Fibroblast of villous mesenchyme (primary cell): ENCODE measurements around the gene VAV1. TPM values are rescaled to one million over a fixed set of nuclear protein-coding genes. Genes with fewer than 3 reads are reported as not detected.

Experiments
- DNase-seq: peaks from one replicate; pipeline ENCODE4 v3.0.0-alpha.2; 2010; ENCODE audit warnings: low read depth
- H3K4me3 ChIP-seq: 2 replicates; pipeline ENCODE4 v1.5.1; 2011; ENCODE audit warnings: low read depth, mild to moderate bottlenecking, low read length
- CTCF ChIP-seq: IDR thresholded peaks from 2 replicates; pipeline ENCODE4 v1.5.1; 2012; ENCODE audit warnings: low read depth, mild to moderate bottlenecking, low read length; ENCODE audit not compliant: insufficient read depth
- total RNA-seq: library from RNA; depleted of rRNA; stranded (reverse); fragments of >200 nt; gene quantifications from 2 replicates; pipeline ENCODE4 v1.2.3, GENCODE V29; 2012

Gene VAV1
- total RNA-seq, 1 donor, result not detected

DNA sequence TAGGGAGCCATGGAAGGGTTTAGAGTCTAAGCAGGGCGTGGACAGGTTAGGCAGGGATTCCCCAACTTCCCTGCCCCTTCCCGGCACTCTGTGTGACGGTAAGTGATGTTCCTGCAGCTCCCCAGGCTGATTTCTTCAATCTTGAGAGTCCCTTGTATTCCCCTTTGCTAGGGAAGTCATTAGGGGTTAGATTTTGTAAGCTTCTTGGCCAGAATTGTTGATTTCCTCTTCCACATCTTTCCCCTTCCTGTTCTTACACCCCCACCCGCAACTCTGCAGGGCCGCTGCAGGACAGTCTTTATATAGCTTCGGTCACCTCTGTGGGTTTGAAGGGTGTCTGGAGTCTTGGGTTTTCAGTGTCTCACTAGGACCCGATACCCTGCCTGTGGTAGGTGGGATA is 104.2 kb downstream of the VAV1 start:
- TF ChIP-seq CTCF, result no peak
- no peak for DNase-seq
- no peak overlapping the region for H3K4me3 ChIP-seq

DNA sequence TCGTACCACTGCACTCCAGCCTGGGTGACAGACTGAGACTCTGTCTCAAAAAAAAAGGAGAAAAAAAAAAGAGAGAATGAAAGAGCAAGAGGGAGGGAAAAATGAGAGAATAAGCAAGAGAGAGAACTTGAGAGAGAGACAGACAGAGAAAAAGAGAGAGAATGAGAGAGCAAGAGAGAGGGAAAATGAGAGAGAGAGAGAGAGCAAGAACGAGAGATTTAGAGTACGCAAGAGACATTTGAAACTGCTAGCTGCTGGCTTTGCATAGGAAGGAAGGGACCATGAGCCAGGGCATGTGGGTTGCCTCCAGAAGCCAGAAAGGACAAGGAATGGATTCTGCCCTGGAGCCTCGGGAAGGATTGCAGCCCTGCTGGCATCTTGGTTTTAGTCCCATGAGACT is 105.3 kb downstream of the VAV1 start:
- TF ChIP-seq CTCF, result no peak
- no peak overlapping the region for H3K4me3 ChIP-seq
- DNase-seq, result no peak

GRCh38 chr19:6886277-6886897 is 113.9 kb downstream of the VAV1 start:
- DNase-seq, result no peak
- H3K4me3 ChIP-seq, result no peak overlapping the region
- TF ChIP-seq CTCF, result no peak

- TF ChIP-seq CTCF, result no peak
Measured at GRCh38 chr19:6887316-6887715, 114.8 kb downstream of the VAV1 start, which contains the start of gene ADGRE1. TSS of gene ADGRE1 (plus strand) at chr19:6887579. CDS start at chr19:6887609, 30 bp downstream.

GRCh38 chr19:6888967-6889366 is 116.5 kb downstream of the VAV1 start:
- no peak for DNase-seq
- TF ChIP-seq CTCF, result no peak

More at GRCh38 chr19:6887316-6887715, 114.8 kb downstream of the VAV1 start, which contains the start of gene ADGRE1:
- no peak within 1 kb of the TSS for H3K4me3 ChIP-seq
- DNase-seq, result no peak

GRCh38 chr19:6890401-6890913 is 117.9 kb downstream of the VAV1 start:
- no peak overlapping the region for H3K4me3 ChIP-seq
- no peak for TF ChIP-seq CTCF
- DNase-seq, result no peak

More at GRCh38 chr19:6888967-6889366, 116.5 kb downstream of the VAV1 start:
- H3K4me3 ChIP-seq, result no peak overlapping the region
